ENCODE measurements around the gene TEKT4. TPM values are rescaled to one million over a fixed set of nuclear protein-coding genes. Genes with fewer than 3 reads are reported as not detected.

Gene TEKT4
- total RNA-seq, 1 donor from 2014 or later, result not detected

- TF ChIP-seq CTCF (IDR thresholded peaks at IDR 0.05; ENCODE audit: insufficient read depth, low read length, poor library complexity, severe bottlenecking), result no peak
- H3K36me3 ChIP-seq (ENCODE audit: control insufficient read depth, insufficient read depth, low read length), result no peaks in the 10 kb centered on the region
- DNase-seq (ENCODE audit: low read depth), result no peak
- H3K27me3 ChIP-seq (ENCODE audit: control insufficient read depth, insufficient read depth, low read length), result peaks cover 32% of the 10 kb centered on the region
- no peak overlapping the region for H3K4me3 ChIP-seq (ENCODE audit: low read depth, low read length)
These were observed 2.1 kb upstream of the TEKT4 start for GRCh38 chr2:94869131-94869530.

GRCh38 chr2:94869552-94870439 is 1.4 kb upstream of the TEKT4 start:
- Histone ChIP-seq H3K27me3 (ENCODE audit: control insufficient read depth, insufficient read depth, low read length) (peaks cover 35% of the 10 kb centered on the region), H3K4me3 (ENCODE audit: low read depth, low read length) (no peak overlapping the region), H3K36me3 (ENCODE audit: control insufficient read depth, insufficient read depth, low read length) (no peaks in the 10 kb centered on the region)
- no peak for TF ChIP-seq CTCF (IDR thresholded peaks at IDR 0.05; ENCODE audit: insufficient read depth, low read length, poor library complexity, severe bottlenecking)
- DNase-seq (ENCODE audit: low read depth), result no peak

- peak overlapping the region; percentile 21 for H3K4me3 ChIP-seq (ENCODE audit: low read depth, low read length)
- peaks cover 33% of the 10 kb centered on the region for H3K27me3 ChIP-seq (ENCODE audit: control insufficient read depth, insufficient read depth, low read length)
- no peak for DNase-seq (ENCODE audit: low read depth)
- peak; percentile 72 for TF ChIP-seq CTCF (IDR thresholded peaks at IDR 0.05; ENCODE audit: insufficient read depth, low read length, poor library complexity, severe bottlenecking)
- H3K36me3 ChIP-seq (ENCODE audit: control insufficient read depth, insufficient read depth, low read length), result no peaks in the 10 kb centered on the region
These were observed 597 bp upstream of the TEKT4 start for GRCh38 chr2:94870440-94871225.

DNA sequence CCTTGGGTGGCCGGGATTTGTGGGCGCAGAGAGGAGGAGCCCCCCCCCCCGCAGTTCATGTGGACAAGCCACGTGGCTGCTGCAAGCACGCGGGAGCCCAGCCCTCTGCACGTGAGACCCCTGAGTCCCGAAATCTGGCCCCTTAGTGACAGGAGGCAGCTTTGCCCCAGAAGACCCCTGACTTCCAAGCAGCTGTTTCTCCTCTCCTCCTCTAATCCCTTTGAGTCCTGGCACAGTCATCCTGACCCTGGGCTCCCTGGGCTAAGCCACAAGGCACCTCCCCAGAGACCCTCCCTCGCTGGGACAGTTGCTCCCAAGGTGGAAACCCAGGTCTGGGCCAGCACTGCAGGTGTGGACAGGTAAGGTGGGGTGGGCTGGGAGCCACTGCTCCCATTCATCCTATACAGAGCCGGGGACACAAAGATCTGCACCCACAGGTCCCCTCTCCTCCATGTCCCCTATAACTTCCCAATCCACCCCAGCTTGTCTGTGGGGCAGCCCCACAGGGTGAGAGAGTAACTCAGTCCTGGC is 923 bp downstream of the TEKT4 start:
- Histone ChIP-seq H3K4me3 (ENCODE audit: low read depth, low read length) (no peak overlapping the region), H3K36me3 (ENCODE audit: control insufficient read depth, insufficient read depth, low read length) (no peaks in the 10 kb centered on the region), H3K27me3 (ENCODE audit: control insufficient read depth, insufficient read depth, low read length) (peaks cover 33% of the 10 kb centered on the region)
- TF ChIP-seq CTCF (IDR thresholded peaks at IDR 0.05; ENCODE audit: insufficient read depth, low read length, poor library complexity, severe bottlenecking), result no peak
- DNase-seq (ENCODE audit: low read depth), result no peak

GRCh38 chr2:94872676-94873361 is 1.6 kb downstream of the TEKT4 start:
- TF ChIP-seq CTCF (IDR thresholded peaks at IDR 0.05; ENCODE audit: insufficient read depth, low read length, poor library complexity, severe bottlenecking), result no peak
- no peaks in the 10 kb centered on the region for H3K36me3 ChIP-seq (ENCODE audit: control insufficient read depth, insufficient read depth, low read length)
- peaks cover 31% of the 10 kb centered on the region for H3K27me3 ChIP-seq (ENCODE audit: control insufficient read depth, insufficient read depth, low read length)
- no peak for DNase-seq (ENCODE audit: low read depth)
- H3K4me3 ChIP-seq (ENCODE audit: low read depth, low read length), result no peak overlapping the region

All from kidney epithelial cell (primary cell).